ENCODE results near the gene CCL19. TPM values are rescaled to one million over a fixed set of nuclear protein-coding genes. Genes with fewer than 3 reads are reported as not detected.
"Not testable (repeated sequence)": the region's sequence is repeated elsewhere in the genome, so short reads cannot be mapped to it uniquely, and the experiment has no call there.

The CCL19 gene
- total RNA-seq = 1 to 10 TPM in 2 of 4 donors, not detected in 2; 2.2 to 8.5 TPM

DNA sequence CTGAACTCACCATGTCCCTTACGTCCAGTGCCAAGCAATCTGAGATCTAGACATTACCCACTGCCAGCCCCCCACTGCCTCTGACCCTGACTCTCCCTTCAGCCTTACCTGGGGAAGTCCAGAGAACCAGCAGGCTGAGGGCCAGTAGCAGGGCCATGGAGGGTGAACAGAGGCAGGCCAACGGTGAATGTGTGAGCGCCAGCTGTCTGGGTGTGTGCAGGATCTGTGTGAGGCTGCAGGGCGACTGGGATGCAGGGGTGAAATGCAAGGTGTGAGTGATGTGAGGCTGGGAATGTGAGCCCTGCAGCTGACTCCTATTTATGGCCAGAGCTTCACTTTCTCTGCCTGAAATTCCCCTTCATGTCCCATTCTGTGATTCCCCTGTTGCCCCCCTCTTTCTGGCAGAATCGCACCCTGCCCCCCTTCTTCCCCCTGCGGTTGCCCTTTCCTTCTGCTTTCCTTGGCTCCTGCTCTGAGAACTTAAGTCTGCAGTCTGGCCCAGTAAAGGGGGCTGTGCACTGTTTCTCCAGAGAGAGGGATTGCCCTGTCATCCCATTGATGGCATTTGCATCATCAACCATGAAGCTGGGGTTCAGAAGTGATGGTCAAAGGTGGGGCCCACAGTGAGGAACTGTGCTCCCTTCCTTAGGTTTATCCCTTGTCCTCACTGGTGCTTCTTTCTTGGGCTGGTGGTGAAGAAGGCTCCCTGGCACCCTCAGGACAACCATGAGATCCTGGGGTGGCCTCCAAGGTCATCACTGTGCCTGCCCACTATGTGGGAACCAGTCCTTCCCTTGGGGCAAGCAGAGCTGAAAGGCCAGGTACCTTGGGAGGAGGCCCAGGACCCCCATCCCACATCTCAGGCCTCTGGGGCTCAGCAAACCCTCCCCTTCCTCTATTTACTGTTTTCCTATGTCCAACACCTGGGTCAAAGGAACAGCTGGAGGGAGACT, at the start of gene CCL19:
Gene CCL19, minus strand, starts transcription at position 294 of the 953 bp plus-strand sequence. Its CDS starts 137 bp downstream, at position 157.
- Histone ChIP-seq H3K4me1 (no peaks in the 10 kb centered on the region), H3K4me3 (replicated peaks in 1 of 3) (no peak within 1 kb of the TSS), H3K36me3 (no peaks in the 10 kb centered on the region), H3K9me3 (no peaks in the 10 kb centered on the region), H3K27me3 (no peaks in the 10 kb centered on the region), H3K27ac (no peak within 1 kb of the TSS)
- intact Hi-C loops (cut with DNase I) = no loop called here
- TF ChIP-seq, protein P1, sequence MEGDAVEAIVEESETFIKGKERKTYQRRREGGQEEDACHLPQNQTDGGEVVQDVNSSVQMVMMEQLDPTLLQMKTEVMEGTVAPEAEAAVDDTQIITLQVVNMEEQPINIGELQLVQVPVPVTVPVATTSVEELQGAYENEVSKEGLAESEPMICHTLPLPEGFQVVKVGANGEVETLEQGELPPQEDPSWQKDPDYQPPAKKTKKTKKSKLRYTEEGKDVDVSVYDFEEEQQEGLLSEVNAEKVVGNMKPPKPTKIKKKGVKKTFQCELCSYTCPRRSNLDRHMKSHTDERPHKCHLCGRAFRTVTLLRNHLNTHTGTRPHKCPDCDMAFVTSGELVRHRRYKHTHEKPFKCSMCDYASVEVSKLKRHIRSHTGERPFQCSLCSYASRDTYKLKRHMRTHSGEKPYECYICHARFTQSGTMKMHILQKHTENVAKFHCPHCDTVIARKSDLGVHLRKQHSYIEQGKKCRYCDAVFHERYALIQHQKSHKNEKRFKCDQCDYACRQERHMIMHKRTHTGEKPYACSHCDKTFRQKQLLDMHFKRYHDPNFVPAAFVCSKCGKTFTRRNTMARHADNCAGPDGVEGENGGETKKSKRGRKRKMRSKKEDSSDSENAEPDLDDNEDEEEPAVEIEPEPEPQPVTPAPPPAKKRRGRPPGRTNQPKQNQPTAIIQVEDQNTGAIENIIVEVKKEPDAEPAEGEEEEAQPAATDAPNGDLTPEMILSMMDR (IDR thresholded peaks at IDR 0.05) = no peak
- TF ChIP-seq POLR2A (IDR thresholded peaks at IDR 0.05) = no peak
- WGBS, 2 donors = 76 to 78% methylated on average over 6 of the region's 6 CpGs
- no peak for DNase-seq

DNA sequence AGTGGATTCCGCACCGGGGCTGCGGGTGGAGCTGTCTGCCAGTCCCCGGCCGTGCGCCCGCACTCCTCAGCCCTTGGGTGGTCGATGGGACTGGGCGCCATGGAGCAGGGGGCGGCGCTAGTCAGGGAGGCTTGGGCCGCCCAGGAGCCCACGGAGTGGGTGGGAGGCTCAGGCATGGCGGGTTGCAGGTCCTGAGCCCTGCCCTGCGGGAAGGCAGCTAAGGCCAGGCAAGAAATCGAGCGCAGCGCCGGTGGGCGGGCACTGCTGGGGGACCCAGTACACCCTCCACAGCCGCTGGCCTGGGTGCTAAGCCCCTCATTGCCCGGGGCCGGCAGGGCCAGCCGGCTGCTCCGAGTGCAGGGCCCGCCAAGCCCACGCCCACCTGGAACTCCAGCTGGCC, 49.1 kb upstream of the CCL19 start:
- H3K27me3 ChIP-seq; H3K36me3 ChIP-seq; intact Hi-C loops (cut with DNase I); DNase-seq; H3K9me3 ChIP-seq; H3K27ac ChIP-seq; H3K4me3 ChIP-seq (replicated peaks in 1 of 3); H3K4me1 ChIP-seq: not testable (repeated sequence)
- WGBS, 2 donors = 96% methylated on average over 26 of the region's 27 CpGs; no CpG with 5 or more reads in 1 of the 2 donors

- H3K27ac ChIP-seq = no peak overlapping the region
- TF ChIP-seq POLR2A (IDR thresholded peaks at IDR 0.05) = no peak
- TF ChIP-seq, protein P1 (IDR thresholded peaks at IDR 0.05) = no peak
- no peak for DNase-seq
- intact Hi-C loops (cut with DNase I) = no loop called here
- H3K4me1 ChIP-seq = no peaks in the 10 kb centered on the region
- H3K36me3 ChIP-seq = no peaks in the 10 kb centered on the region
- no peaks in the 10 kb centered on the region for H3K9me3 ChIP-seq
- H3K27me3 ChIP-seq = no peaks in the 10 kb centered on the region
- H3K4me3 ChIP-seq (replicated peaks in 1 of 3) = no peak overlapping the region
- WGBS, 2 donors = 56 to 64% methylated on average over 6 of the region's 6 CpGs
Measured at GRCh38 chr9:34737677-34738260, 46.7 kb upstream of the CCL19 start.

GRCh38 chr9:34734720-34735119, 43.6 kb upstream of the CCL19 start:
- no peak for DNase-seq
- intact Hi-C loops (cut with DNase I) = no loop called here

GRCh38 chr9:34732886-34733285, 41.8 kb upstream of the CCL19 start:
- DNase-seq = no peak

More at GRCh38 chr9:34734720-34735119, 43.6 kb upstream of the CCL19 start:
- Histone ChIP-seq H3K4me3 (replicated peaks in 1 of 3) (no peak overlapping the region), H3K9me3 (no peaks in the 10 kb centered on the region), H3K27me3 (no peaks in the 10 kb centered on the region), H3K4me1 (no peaks in the 10 kb centered on the region), H3K36me3 (no peaks in the 10 kb centered on the region), H3K27ac (no peak overlapping the region)
- TF ChIP-seq POLR2A (IDR thresholded peaks at IDR 0.05) = no peak
- TF ChIP-seq, protein P1 (IDR thresholded peaks at IDR 0.05) = no peak

More at GRCh38 chr9:34732886-34733285, 41.8 kb upstream of the CCL19 start:
- Histone ChIP-seq H3K36me3 (no peaks in the 10 kb centered on the region), H3K27me3 (no peaks in the 10 kb centered on the region), H3K9me3 (no peaks in the 10 kb centered on the region), H3K27ac (no peak overlapping the region), H3K4me1 (no peaks in the 10 kb centered on the region), H3K4me3 (replicated peaks in 1 of 3) (no peak overlapping the region)
- WGBS, 2 donors = 88 to 96% methylated on average over 2 of the region's 2 CpGs
- intact Hi-C loops (cut with DNase I) = no loop called here
- no peak for TF ChIP-seq POLR2A (IDR thresholded peaks at IDR 0.05)
- TF ChIP-seq, protein P1 (IDR thresholded peaks at IDR 0.05) = no peak

All from thyroid gland (tissue), 4 donors.